SJCRH30 (cell line): Measurements from ENCODE around the gene SPATA6L. TPM values are rescaled to one million over a fixed set of nuclear protein-coding genes. Genes with fewer than 3 reads are reported as not detected.
A peak's percentile ranks its signal among the peaks of the same experiment; 100 is the strongest.

Experiments
- DNase-seq, 2 experiments: peaks; one replicate each; pipeline ENCODE4 v3.0.0-alpha.2; 2015 to 2020
- H3K27ac ChIP-seq: fragments of 250-450 bp; sonication (Bioruptor Pico); 2 replicates; pipeline ENCODE4 v1.5.1; 2020; ENCODE audit warnings: mild to moderate bottlenecking, moderate library complexity
- H3K27me3 ChIP-seq: fragments of 250-450 bp; sonication (Bioruptor Pico); 2 replicates; pipeline ENCODE4 v1.5.1; 2020; ENCODE audit warnings: mild to moderate bottlenecking, moderate library complexity
- H3K36me3 ChIP-seq: fragments of 250-450 bp; sonication (Bioruptor Pico); 2 replicates; pipeline ENCODE4 v1.5.1; 2020; ENCODE audit warnings: mild to moderate bottlenecking, moderate library complexity
- H3K4me1 ChIP-seq: fragments of 250-450 bp; sonication (Bioruptor Pico); 2 replicates; pipeline ENCODE4 v1.5.1; 2020; ENCODE audit warnings: mild to moderate bottlenecking, moderate library complexity
- H3K4me3 ChIP-seq: fragments of 250-450 bp; sonication (Bioruptor Pico); 2 replicates; pipeline ENCODE4 v1.5.1; 2020; ENCODE audit warnings: mild to moderate bottlenecking, moderate library complexity
- H3K9me3 ChIP-seq: fragments of 250-450 bp; sonication (Bioruptor Pico); replicated peaks from 2 replicates; pipeline ENCODE4 v1.5.1; 2020; ENCODE audit warnings: mild to moderate bottlenecking, moderate library complexity
- total RNA-seq: library from RNA; depleted of rRNA; stranded (reverse); fragments of >200 nt; shearing (Covaris generic); gene quantifications from 2 replicates; pipeline ENCODE4 v1.2.3, GENCODE V29; 2014; rRNA removed

The SPATA6L gene
- total RNA-seq = 0.28 TPM in 1 of 2 replicates, not detected in the other

GRCh38 chr9:4666042-4666699 is at the start of gene SPATA6L:
TSS of gene SPATA6L (minus strand) at chr9:4666480. CDS start at chr9:4666250, 230 bp downstream.
- Histone ChIP-seq H3K27ac (no peak within 1 kb of the TSS), H3K9me3 (no peaks in the 10 kb centered on the region), H3K27me3 (no peaks in the 10 kb centered on the region), H3K36me3 (no peaks in the 10 kb centered on the region), H3K4me1 (no peaks in the 10 kb centered on the region), H3K4me3 (peak within 1 kb of the TSS; percentile 42)
- DNase-seq = peak; percentile 7 to 23

- Histone ChIP-seq H3K36me3 (peaks cover 4% of the 10 kb centered on the region; the same call in 1 of the 2 replicates), H3K4me3 (no peak overlapping the region)
- no peak for DNase-seq
Observed at GRCh38 chr9:4714266-4715016, 48.2 kb upstream of the SPATA6L start.

DNA sequence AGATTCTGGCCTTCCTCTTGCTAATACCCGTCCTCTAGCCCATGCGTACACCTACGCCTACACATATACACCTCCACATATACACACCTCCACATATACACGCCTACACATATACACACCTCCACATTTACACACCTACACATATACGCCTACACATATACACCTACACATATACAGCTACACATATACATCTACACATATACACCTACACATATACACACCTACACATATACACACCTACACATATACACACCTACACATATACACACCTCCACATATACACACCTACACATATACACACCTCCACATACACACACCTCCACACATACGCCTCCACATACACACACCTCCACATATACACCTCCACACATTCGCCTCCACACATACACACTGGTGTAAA is 47.6 kb upstream of the SPATA6L start:
- Histone ChIP-seq H3K9me3 (no peaks in the 10 kb centered on the region), H3K27ac (no peak overlapping the region), H3K4me1 (no peaks in the 10 kb centered on the region), H3K36me3 (peaks cover 6% of the 10 kb centered on the region; the same call in 1 of the 2 replicates), H3K27me3 (no peaks in the 10 kb centered on the region), H3K4me3 (no peak overlapping the region)
- no peak for DNase-seq

More at GRCh38 chr9:4714266-4715016, 48.2 kb upstream of the SPATA6L start:
- H3K27me3 ChIP-seq = no peaks in the 10 kb centered on the region
- no peak overlapping the region for H3K27ac ChIP-seq
- no peaks in the 10 kb centered on the region for H3K4me1 ChIP-seq
- no peaks in the 10 kb centered on the region for H3K9me3 ChIP-seq

- H3K36me3 ChIP-seq = peaks cover 7% of the 10 kb centered on the region
Observed at GRCh38 chr9:4709380-4709779, 43.1 kb upstream of the SPATA6L start.

DNA sequence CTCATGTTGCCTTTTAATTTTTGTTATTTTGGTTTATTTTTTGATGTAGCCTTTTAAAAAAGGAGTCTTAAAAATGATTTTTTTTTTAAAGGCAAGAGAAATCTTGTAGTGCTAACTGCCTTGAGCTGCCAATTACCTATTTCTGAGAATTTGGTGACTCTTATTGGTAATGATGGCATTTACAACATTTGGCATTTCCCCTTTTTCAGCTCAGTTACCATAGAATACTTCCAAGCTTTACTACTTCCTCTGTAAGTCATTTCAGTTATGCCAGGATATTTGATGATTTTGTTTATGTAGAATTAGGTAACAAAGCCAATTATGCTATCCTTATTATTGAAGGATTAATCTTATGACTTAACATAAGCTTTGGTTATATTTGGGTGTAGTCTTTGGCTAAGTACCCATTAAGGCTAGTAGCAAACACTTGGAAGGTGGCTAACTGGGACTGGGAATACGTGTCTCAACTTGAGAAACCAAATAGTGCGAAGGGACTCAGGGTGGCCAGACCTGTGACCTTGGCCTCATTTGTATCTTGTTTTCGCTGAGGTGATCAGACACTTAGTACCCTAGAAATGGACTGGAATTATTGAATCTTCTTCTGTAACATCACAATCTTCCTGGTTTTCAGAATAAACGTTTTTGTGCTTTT is 40.8 kb upstream of the SPATA6L start:
- H3K4me1 ChIP-seq = no peaks in the 10 kb centered on the region
- H3K27ac ChIP-seq = no peak overlapping the region
- H3K4me3 ChIP-seq = no peak overlapping the region
- no peaks in the 10 kb centered on the region for H3K9me3 ChIP-seq
- H3K27me3 ChIP-seq = no peaks in the 10 kb centered on the region
- no peak for DNase-seq
- H3K36me3 ChIP-seq = peaks cover 10% of the 10 kb centered on the region

More at GRCh38 chr9:4709380-4709779, 43.1 kb upstream of the SPATA6L start:
- no peak overlapping the region for H3K4me3 ChIP-seq
- no peaks in the 10 kb centered on the region for H3K27me3 ChIP-seq
- no peaks in the 10 kb centered on the region for H3K9me3 ChIP-seq
- no peak for DNase-seq
- no peak overlapping the region for H3K27ac ChIP-seq
- no peaks in the 10 kb centered on the region for H3K4me1 ChIP-seq

DNA sequence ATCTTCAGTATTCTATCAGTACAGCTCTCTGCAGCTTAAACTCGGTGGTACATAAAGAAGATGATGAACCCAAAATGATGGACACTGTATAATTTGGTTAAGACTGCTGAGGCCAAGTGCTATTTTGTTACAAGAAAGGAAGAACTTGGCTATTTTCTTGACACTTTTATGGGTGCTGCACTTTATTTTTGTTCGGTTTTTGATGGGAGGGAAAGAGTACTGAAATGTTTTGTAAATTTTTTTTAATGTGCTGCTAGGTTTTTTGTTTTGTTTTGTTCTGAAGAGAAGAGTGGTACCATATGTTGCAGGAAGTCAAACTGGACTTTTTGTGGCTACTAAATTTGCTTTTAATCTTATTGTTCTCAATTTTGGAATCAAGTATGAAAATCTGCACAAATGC is 39.7 kb upstream of the SPATA6L start:
- no peaks in the 10 kb centered on the region for H3K9me3 ChIP-seq
- no peaks in the 10 kb centered on the region for H3K27me3 ChIP-seq
- H3K4me3 ChIP-seq = no peak overlapping the region
- no peak for DNase-seq
- H3K36me3 ChIP-seq = peaks cover 15% of the 10 kb centered on the region
- no peaks in the 10 kb centered on the region for H3K4me1 ChIP-seq
- H3K27ac ChIP-seq = no peak overlapping the region

DNA sequence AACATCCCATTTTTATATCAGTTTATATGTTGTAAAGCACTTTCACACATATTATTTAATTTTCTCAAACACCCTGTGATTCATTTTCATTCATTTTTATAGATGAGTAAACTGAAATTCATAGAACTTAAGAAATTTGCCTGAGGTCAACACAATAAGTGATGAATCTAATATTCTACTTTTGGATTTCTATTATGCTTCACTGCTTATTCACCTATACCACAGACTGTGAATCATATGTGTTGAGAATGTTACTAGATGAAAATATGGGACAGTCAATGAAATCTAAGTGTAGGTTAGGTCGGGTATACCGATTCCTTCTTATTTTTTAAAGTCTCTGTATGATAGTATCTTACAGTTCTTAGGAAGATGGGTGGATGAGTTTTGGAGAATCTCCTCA is 37.8 kb upstream of the SPATA6L start:
- Histone ChIP-seq H3K4me1 (no peaks in the 10 kb centered on the region), H3K27me3 (no peaks in the 10 kb centered on the region), H3K9me3 (no peaks in the 10 kb centered on the region), H3K36me3 (peaks cover 16% of the 10 kb centered on the region), H3K27ac (no peak overlapping the region), H3K4me3 (no peak overlapping the region)
- no peak for DNase-seq

DNA sequence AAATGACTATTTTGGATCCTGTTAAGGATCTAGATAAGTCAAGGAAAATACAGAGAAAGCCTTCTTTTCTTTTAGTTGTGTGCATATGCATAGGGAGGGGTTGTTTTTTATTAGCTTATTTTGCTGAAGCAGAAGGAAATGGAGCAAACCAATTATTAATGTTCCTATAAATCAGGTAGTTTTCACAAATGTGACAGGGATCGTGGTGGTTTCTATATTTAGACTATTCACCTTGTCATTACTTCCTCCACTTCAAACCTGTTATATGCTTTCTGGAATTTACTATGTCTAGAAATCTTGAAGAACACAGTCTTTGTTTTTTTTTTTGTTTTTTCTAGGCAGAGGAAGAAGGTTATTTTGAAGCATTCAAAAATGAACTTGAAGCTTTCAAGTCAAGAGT is 35.2 kb upstream of the SPATA6L start:
- no peaks in the 10 kb centered on the region for H3K9me3 ChIP-seq
- H3K36me3 ChIP-seq = peaks cover 21% of the 10 kb centered on the region; the same call in 1 of the 2 replicates
- no peaks in the 10 kb centered on the region for H3K27me3 ChIP-seq
- H3K4me1 ChIP-seq = no peaks in the 10 kb centered on the region
- H3K4me3 ChIP-seq = no peak overlapping the region
- no peak overlapping the region for H3K27ac ChIP-seq
- DNase-seq = no peak

GRCh38 chr9:4700932-4701331 is 34.7 kb upstream of the SPATA6L start:
- Histone ChIP-seq H3K9me3 (no peaks in the 10 kb centered on the region), H3K4me3 (no peak overlapping the region), H3K4me1 (no peaks in the 10 kb centered on the region), H3K27ac (no peak overlapping the region), H3K27me3 (no peaks in the 10 kb centered on the region), H3K36me3 (peaks cover 21% of the 10 kb centered on the region; the same call in 1 of the 2 replicates)
- DNase-seq = no peak

GRCh38 chr9:4700091-4700490 is 33.8 kb upstream of the SPATA6L start:
- H3K4me3 ChIP-seq = no peak overlapping the region
- H3K9me3 ChIP-seq = no peaks in the 10 kb centered on the region
- H3K36me3 ChIP-seq = peaks cover 21% of the 10 kb centered on the region; the same call in 1 of the 2 replicates
- H3K27ac ChIP-seq = no peak overlapping the region
- no peaks in the 10 kb centered on the region for H3K4me1 ChIP-seq
- H3K27me3 ChIP-seq = no peaks in the 10 kb centered on the region
- no peak for DNase-seq

GRCh38 chr9:4691795-4692194 is 25.5 kb upstream of the SPATA6L start:
- no peak for DNase-seq

DNA sequence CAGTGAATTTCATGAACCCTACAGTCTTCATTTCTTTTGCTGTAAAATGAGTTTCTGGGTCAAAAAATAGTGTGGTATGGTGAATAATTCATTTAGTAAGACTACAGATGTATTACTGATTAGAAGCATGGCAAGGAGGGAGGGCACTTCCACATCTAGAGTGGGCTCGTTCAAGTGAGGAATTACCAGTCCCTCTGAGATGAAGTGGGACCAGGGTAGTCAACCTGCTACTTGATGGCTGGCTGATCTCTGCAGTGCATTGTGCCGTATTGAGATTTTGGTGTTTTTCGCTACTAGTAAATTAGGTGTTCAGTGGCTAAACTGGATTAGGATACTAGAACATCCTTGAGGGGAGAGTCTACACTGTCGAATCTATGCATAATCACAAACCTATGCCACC is 23.9 kb upstream of the SPATA6L start:
- H3K27ac ChIP-seq = no peak overlapping the region
- no peak for DNase-seq
- H3K36me3 ChIP-seq = peaks cover 16% of the 10 kb centered on the region
- no peaks in the 10 kb centered on the region for H3K4me1 ChIP-seq
- H3K9me3 ChIP-seq = no peaks in the 10 kb centered on the region
- H3K4me3 ChIP-seq = no peak overlapping the region
- H3K27me3 ChIP-seq = no peaks in the 10 kb centered on the region

More at GRCh38 chr9:4691795-4692194, 25.5 kb upstream of the SPATA6L start:
- Histone ChIP-seq H3K4me1 (no peaks in the 10 kb centered on the region), H3K27me3 (no peaks in the 10 kb centered on the region), H3K27ac (no peak overlapping the region), H3K4me3 (no peak overlapping the region), H3K9me3 (no peaks in the 10 kb centered on the region), H3K36me3 (peaks cover 16% of the 10 kb centered on the region)

- no peak for DNase-seq
- Histone ChIP-seq H3K4me1 (no peaks in the 10 kb centered on the region), H3K27ac (no peak overlapping the region), H3K4me3 (no peak overlapping the region), H3K9me3 (no peaks in the 10 kb centered on the region), H3K27me3 (no peaks in the 10 kb centered on the region), H3K36me3 (peaks cover 16% of the 10 kb centered on the region)
Observed at GRCh38 chr9:4689687-4690104, 23.4 kb upstream of the SPATA6L start.

DNA sequence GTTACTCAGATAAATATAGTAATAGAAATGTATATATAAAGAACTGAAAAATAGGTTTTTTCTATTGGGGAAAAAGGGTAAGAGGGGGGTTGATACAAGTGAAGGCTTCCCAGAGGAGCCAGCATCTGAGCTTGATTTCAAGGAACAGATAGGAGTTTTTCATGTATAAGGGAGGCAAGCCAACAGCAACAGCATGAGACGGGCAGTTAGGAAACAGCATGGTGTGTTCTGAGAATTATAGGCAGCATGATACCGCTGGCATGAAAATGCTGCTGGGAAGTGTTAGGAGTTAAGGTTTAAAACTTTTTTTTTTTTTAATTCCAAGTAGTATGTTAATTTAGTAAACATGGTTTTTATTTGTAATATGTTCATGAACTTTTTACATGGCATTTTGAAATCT is 22.7 kb upstream of the SPATA6L start:
- Histone ChIP-seq H3K4me3 (no peak overlapping the region), H3K9me3 (no peaks in the 10 kb centered on the region), H3K4me1 (no peaks in the 10 kb centered on the region), H3K27ac (no peak overlapping the region), H3K27me3 (no peaks in the 10 kb centered on the region), H3K36me3 (peaks cover 16% of the 10 kb centered on the region)
- no peak for DNase-seq

- Histone ChIP-seq H3K36me3 (peaks cover 16% of the 10 kb centered on the region), H3K27ac (no peak overlapping the region)
- DNase-seq = no peak
Observed at GRCh38 chr9:4686584-4686983, 20.3 kb upstream of the SPATA6L start.

More at GRCh38 chr9:4686584-4686983, 20.3 kb upstream of the SPATA6L start:
- Histone ChIP-seq H3K4me1 (no peaks in the 10 kb centered on the region), H3K9me3 (no peaks in the 10 kb centered on the region), H3K27me3 (no peaks in the 10 kb centered on the region), H3K4me3 (no peak overlapping the region)
